Activated naive CD8-positive, alpha-beta T cell treated with anti-CD3 and anti-CD28 coated beads for 36 hours (primary cell): Measurements from ENCODE around the gene PREPL. TPM values are rescaled to one million over a fixed set of nuclear protein-coding genes. Genes with fewer than 3 reads are reported as not detected.

Experiments
- DNase-seq: peaks from one replicate; pipeline ENCODE4 v3.0.0; 2021
- H3K27ac Mint-ChIP-seq: one replicate; pipeline ENCODE4 v1.8.0; 2022; ENCODE audit warnings: mild to moderate bottlenecking, moderate library complexity, mixed read lengths
- H3K27me3 Mint-ChIP-seq: one replicate; pipeline ENCODE4 v1.8.0; 2022; ENCODE audit warnings: mild to moderate bottlenecking, mixed read lengths
- H3K36me3 Mint-ChIP-seq: one replicate; pipeline ENCODE4 v1.8.0; 2021; ENCODE audit warnings: mild to moderate bottlenecking, mixed read lengths
- H3K4me1 Mint-ChIP-seq: one replicate; pipeline ENCODE4 v1.8.0; 2021; ENCODE audit warnings: mixed read lengths
- H3K4me3 Mint-ChIP-seq: one replicate; pipeline ENCODE4 v1.8.0; 2022; ENCODE audit warnings: mild to moderate bottlenecking, moderate library complexity, mixed read lengths
- H3K9me3 Mint-ChIP-seq: one replicate; pipeline ENCODE4 v1.8.0; 2022; ENCODE audit warnings: mixed read lengths
- total RNA-seq, 2 experiments: library from RNA; stranded (reverse); gene quantifications; one replicate each; pipeline ENCODE4 v1.2.3, GENCODE V29; 2021

PREPL gene
- total RNA-seq, 2 experiments from 2014 or later = 32.3 to 33.1 TPM

GRCh38 chr2:44269831-44270230 lies 91.5 kb downstream of the PREPL start:
- Mint-ChIP-seq H3K27ac (no peak overlapping the region), H3K27me3 (no peaks in the 10 kb centered on the region), H3K9me3 (no peaks in the 10 kb centered on the region), H3K4me3 (no peak overlapping the region), H3K4me1 (no peaks in the 10 kb centered on the region), H3K36me3 (no peaks in the 10 kb centered on the region)
- no peak for DNase-seq

GRCh38 chr2:44267796-44268648 lies 93.3 kb downstream of the PREPL start:
- no peak overlapping the region for H3K27ac Mint-ChIP-seq
- no peak overlapping the region for H3K4me3 Mint-ChIP-seq
- DNase-seq = no peak
- H3K4me1 Mint-ChIP-seq = no peaks in the 10 kb centered on the region
- no peaks in the 10 kb centered on the region for H3K27me3 Mint-ChIP-seq
- no peaks in the 10 kb centered on the region for H3K9me3 Mint-ChIP-seq
- H3K36me3 Mint-ChIP-seq = no peaks in the 10 kb centered on the region

Other genes with a start within 250 kb of the PREPL start
- 10 to 100 TPM; 38.9 to 40.4 TPM for gene PPM1B, start 192.6 kb downstream of the PREPL start, total RNA-seq
- not detected for gene SLC3A1, start 86.0 kb downstream of the PREPL start, total RNA-seq
- gene CAMKMT, start 453 bp upstream of the PREPL start, total RNA-seq = 10 to 100 TPM in 1 of 2 experiments, 1 to 10 TPM in 1; 10.0 to 11.8 TPM